Fibroblast of lung (primary cell): ENCODE data around the gene HDAC10.

Experiments used
- EZH2 ChIP-seq: IDR thresholded peaks from 2 replicates; pipeline ENCODE4 v1.5.1; 2012; ENCODE audit warnings: low read length, control low read depth, mild to moderate bottlenecking; ENCODE audit errors: missing control alignments
- TF ChIP-seq, protein P1 (sequence below), 2 donors: IDR thresholded peaks in 1 of 2; conservative IDR thresholded peaks in 1 of 2; 1 replicate in 1 of 2; 2 replicates in 1 of 2; pipeline ENCODE4 v1.5.1; 2011 to 2012; ENCODE audit warnings: low read length in 2 of 2, control low read depth in 1 of 2, inconsistent platforms in 1 of 2, low read depth in 1 of 2, mild to moderate bottlenecking in 1 of 2

DNA sequence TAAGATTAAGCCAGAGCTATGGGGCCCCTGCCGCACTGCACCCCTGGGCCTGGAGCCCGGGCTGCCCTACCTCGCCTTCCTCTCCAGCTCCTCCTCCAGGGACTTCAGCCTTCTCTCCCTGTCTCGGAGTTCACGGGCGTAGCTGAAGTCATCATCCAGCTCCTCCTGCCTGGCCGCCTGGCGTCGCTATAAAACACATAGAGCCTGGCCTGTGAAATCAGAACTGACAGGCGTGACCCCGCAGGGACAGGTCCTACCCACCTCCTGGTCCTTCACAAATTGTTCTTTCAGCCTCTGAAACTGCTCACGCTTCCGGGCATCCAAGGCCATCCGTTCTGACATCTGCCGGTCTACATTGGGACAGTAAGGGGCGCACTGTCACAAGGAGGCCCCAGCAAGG lies 27.0 kb downstream of the HDAC10 start:
- TF ChIP-seq, protein P1, sequence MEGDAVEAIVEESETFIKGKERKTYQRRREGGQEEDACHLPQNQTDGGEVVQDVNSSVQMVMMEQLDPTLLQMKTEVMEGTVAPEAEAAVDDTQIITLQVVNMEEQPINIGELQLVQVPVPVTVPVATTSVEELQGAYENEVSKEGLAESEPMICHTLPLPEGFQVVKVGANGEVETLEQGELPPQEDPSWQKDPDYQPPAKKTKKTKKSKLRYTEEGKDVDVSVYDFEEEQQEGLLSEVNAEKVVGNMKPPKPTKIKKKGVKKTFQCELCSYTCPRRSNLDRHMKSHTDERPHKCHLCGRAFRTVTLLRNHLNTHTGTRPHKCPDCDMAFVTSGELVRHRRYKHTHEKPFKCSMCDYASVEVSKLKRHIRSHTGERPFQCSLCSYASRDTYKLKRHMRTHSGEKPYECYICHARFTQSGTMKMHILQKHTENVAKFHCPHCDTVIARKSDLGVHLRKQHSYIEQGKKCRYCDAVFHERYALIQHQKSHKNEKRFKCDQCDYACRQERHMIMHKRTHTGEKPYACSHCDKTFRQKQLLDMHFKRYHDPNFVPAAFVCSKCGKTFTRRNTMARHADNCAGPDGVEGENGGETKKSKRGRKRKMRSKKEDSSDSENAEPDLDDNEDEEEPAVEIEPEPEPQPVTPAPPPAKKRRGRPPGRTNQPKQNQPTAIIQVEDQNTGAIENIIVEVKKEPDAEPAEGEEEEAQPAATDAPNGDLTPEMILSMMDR (conservative IDR thresholded peaks at IDR 0.05 in 1 of 2, IDR thresholded peaks at IDR 0.05 in 1 of 2; ENCODE audit: low read depth in 1 of 2, low read length in 2 of 2), result no peak
- TF ChIP-seq EZH2, result no peak
